Muscle of arm (tissue), 12 donors: Measurements from ENCODE around the gene ADNP2. TPM values are rescaled to one million over a fixed set of nuclear protein-coding genes. Genes with fewer than 3 reads are reported as not detected.

ENCODE experiments used
- DNase-seq: peaks from one replicate; pipeline ENCODE4 v3.0.0-alpha.2; 2013
- polyA plus RNA-seq, 12 donors: library from polyadenylated mRNA; unstranded; fragments of 120-200 nt; gene quantifications; one replicate each; pipeline ENCODE4 v1.2.1, GENCODE V29; 2013; ENCODE audit not compliant: insufficient read length in 12 of 12

ADNP2 gene
- polyA plus RNA-seq, 12 donors, result 9.1 to 16.2 (median 11.7) TPM; not detected in 1

DNA sequence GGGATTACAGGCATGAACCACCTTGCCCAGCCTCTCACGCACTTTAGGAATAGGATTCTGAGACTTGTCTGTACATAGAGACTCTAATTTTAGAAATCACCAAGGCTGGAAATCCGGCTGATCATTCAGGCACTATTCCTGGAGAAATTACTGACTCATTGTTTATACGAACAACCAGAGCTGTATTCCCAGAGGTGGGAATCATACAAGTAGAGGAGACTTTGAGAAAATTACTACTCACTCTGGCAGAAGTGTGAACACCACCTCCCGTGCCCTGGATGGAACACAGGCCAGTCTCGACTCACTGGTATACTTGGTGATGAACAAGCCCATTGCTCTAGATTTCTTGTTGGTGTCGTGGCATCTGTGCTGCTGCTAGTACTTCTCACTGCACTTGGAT, 5.8 kb upstream of the ADNP2 start:
- no peak for DNase-seq

DNA sequence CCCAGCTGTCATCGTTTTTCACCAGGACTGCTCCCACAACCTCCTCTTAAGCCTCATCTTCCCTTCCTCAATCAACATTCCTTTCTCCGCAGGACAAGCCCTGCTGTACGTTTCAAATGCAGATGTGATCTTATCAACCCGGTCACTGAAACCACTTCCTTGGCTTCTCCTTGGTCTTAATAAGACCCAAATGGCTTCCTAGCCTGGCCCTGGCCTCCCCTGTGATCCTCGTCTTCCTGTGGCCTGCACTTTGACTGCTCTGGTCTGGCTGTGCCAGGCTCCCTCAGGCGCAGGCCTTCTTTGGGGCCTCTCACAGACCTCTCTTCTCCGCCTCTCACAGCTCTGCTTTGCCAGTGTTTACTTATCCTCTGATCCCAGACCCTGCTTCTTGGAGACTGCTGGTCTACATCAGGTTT, 4.7 kb upstream of the ADNP2 start:
- DNase-seq, result no peak

DNA sequence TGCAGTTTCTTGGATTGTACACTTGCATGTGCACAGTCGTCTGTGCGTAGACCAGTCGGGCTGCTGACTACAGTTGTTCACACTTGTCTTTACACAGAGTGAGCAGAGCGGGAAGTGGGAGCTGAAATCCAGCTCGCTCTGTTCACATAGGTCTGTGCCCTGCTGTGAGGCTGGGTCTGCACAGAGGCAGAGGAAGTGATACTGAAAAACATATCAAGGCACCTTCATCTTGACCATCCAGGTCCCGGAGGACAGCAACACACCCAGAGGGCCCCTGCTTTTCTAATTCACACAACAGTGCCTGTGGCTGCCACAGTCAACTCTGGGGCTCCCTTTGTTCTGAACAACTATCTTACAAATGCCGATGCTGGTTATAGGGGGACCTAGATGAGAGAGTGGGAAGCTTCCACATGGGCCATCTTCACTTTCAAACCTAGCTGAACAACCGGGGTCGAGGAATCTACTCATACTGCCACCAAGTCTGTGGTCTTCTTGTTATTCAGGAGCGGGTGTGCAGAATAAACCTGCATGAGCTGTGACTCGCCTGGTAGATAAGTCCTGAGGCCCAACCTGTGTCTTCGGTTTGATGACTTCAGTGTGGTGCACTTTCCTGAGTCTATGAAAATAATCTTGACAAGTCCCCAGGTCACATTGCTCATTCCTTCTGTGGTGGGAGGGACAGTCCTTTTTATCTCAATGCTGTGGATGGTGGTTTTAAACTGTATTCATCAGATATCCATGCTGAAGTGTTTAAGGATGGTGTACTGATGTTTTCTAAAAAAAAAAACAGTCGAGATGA, 3.5 kb upstream of the ADNP2 start:
- no peak for DNase-seq

DNA sequence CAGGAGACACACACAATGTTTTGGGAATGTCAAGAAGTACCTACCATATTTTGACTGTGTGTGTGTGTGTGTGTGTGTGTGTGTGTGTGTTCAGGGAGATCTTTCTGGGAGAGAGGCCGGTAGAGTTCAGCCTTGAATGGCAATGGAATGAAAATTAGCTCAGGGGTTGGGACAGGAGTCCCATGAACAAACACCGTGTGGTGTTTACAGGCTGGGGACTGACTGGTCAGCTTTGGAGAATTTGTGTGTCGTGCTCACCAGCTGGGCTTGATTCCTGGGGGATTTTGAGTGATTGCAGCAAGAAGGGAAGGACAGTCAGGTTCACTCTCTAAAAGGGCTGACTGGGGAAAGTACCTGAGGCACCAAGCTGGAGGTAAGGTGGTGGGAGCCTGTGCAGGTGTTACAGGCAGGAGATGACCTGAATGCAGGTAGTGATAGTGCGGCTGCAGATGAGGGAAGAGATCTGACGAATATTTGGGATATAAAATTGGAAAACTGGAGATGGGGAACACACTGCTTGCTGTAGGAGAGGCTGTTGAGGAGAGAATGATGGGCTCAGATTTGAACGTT, 2.5 kb upstream of the ADNP2 start:
- no peak for DNase-seq

DNA sequence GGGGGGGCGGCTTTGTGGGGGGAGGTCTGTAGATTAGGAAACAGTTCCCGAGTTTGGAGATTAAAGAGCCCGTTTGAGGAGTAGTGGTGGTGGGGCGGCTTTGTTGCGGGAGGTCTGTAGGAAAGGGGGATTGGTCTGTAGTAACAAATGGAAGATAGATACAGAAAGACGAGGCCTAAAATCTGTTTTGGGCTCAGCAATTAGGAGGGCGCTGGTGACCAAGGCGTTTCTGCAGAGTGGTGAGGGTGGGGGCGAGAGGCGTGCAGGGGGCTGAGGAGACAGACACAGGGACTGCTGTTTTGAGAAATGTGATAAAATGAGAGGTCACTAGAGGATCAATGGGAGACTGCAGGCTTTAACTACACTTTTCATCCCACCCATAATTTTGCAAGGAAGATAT, 1.6 kb upstream of the ADNP2 start:
- no peak for DNase-seq

DNA sequence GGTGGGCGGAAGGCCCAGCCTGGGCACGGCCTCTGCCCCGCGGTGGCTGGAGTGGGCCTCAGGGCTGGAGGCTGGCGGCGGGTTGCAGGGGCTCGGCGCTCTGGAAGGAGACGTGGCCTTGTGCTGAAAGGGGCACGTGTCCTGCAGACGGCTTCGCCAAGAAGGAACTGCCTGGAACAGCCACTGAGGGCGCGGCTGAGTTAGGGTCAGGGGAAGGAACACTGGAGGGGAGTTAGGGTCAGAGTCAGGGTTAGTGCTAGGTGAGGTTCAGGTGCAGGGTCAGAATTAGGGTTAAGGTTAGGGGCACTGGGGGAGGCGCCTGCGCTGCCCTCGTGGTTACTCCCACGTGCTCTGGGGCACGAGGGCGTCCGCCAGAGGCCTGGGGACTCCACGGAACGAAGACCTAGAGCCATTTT, 933 bp upstream of the ADNP2 start:
- DNase-seq, result no peak

DNA sequence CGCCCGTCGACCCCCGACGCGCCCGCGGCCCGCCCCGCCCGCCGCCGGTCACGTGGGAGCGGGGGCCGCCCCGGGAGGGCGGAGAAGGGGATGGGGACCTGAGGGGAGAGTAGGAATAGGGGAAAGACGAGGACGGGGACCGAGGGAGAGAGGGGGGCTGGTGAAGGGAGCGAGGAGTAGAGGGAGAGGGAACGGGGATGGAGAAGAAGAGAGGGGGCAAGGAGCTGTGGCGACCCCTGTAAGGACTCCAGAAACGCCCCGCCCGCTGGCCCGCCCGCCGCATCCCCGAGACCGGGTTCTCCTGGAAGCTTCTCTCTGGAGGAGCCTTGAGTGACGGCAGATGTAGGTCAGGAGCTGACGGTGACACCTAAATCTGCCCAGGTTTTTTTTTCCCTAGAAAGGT, 615 bp downstream of the ADNP2 start:
- DNase-seq, result peak; percentile 44

DNA sequence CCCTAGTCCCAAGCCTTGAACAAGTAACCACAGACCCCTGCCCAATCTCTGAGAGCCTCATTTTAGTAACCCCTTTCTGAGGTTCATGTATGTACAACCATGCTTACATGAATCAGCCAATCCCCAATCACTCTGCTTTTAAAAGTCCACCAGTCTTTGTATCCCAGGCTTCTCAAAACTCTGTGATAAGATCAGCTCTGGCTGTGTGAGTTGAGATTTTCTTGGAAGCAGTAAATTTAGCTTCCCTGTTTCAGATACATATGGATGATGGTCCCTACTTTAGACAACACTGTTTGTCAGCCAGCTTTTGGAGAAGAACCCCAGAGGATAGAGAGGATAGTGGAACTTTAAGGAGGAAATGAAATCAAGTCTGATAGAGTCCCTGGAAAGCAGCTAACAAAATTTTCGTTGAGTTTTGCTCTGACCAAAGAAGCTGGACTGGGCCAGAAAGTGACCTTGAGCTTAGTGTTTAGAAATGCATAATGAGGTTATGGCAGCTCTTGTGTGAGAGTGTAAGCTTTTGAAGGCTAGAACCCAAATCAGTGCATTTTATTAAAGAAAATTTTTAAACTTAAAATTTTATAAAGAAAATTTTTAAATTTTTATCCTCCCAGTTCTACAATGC, 3.7 kb downstream of the ADNP2 start:
- DNase-seq, result no peak

DNA sequence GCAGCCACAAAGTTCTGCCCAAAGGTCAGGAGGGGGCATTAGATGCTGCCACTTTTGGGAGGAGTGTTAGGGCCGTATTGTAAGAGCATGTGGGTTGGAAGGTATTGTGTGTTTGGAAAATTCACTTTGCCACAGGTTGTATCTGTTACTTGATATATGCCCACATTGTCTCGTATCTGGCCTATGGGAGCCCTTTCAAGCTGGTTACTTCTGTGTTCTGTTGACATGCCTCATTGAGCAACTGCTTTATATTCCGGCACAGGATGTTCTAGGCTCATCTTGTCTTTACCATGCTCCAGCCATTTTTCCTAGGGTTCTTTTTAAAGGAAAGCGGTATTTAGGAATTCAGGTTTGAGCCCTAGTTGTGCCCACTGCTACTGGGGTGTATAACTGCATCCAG, 6.0 kb downstream of the ADNP2 start:
- DNase-seq, result no peak

DNA sequence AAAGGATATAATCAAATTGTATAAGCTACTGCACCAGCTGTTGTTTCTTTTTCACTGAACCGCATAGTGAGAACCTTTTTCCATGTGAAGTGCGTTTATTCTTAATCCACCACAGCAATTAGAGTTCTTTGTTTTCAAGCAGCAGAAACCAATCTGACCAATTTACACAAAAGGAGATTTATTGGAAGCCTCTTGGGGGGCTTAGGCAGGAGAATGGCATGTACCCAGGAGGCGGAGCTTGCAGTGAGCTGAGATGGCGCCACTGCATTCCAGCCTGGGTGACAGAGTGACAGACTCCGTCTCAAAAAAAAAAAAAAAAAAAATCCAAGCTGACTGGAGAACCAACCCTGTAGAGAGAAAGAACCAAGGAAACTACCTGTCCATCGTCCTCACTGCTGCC, 10.0 kb downstream of the ADNP2 start:
- no peak for DNase-seq

DNA sequence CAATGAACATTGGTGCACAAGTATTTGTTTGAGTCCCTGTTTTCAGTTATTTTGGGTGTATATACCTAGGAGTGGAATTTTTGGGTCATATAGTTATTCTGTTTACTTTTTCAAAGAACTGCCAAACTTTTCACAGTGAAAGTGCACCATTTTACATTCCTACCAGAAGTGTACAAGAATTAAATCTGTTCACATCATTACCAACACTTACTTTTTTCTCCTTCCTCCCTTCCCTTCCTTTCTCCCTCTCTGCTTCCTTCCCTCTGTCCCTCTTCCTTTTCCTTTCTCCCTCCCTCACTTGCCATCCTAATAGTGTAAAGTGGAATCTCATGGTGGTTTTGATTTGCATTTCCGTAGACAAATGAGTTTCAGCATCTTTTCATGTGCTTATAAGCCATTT, 11.9 kb downstream of the ADNP2 start:
- DNase-seq, result no peak

DNA sequence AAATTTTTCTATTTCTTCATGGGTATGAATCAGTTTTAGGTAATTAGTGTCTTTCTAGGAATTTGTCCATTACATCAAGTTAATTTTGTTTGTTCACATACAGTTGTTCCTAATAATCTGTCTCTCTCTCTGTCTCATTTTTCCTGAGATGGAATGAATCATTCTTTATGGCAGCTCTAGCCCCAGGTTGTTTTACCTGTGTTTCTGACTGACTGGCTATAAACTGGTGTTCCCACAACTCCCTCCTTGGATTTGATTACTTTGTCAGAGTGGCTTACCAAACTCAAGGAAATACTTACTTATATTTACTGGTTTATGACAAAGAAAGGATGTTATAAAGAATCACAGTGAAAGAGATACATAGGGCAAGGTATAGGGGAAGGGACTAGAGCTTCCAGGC, 15.1 kb downstream of the ADNP2 start:
- no peak for DNase-seq

DNA sequence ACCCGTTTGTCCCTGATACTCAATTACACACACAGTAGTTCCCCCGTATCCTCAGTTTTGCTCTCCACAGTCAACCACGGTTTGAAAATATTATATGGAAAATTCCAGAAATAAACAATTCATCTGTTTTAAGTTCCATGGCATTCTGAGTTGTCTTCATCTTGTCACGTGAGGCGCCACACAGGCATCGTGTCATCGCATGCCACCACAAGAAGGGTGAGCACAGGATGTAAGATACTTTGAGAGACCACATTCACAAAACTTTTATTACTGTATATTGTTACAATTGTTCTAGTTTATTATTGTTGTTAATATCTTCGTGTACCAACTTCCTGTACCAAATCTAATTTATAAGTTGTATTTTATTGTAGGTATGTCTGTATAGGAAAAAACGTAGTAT, 17.7 kb downstream of the ADNP2 start:
- no peak for DNase-seq

DNA sequence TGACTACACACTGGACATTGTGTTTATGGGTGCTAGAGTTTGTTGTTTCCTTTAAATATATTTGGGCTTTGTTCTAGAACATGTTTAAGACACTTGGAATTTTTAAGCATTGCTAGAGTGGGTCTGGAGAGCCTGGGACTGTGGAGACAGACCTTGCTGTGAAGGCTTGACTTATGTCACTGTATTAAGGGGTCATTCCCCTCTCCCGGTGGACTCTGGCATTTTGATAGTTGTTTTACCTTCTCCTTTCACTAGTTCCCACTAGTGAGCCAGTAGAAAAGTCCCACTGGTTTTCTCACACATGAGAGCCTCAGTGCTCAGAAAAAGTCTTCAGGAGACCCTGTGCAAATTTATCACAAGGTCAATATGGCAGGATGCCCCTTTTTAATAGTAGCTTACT, 18.6 kb downstream of the ADNP2 start:
- DNase-seq, result no peak

DNA sequence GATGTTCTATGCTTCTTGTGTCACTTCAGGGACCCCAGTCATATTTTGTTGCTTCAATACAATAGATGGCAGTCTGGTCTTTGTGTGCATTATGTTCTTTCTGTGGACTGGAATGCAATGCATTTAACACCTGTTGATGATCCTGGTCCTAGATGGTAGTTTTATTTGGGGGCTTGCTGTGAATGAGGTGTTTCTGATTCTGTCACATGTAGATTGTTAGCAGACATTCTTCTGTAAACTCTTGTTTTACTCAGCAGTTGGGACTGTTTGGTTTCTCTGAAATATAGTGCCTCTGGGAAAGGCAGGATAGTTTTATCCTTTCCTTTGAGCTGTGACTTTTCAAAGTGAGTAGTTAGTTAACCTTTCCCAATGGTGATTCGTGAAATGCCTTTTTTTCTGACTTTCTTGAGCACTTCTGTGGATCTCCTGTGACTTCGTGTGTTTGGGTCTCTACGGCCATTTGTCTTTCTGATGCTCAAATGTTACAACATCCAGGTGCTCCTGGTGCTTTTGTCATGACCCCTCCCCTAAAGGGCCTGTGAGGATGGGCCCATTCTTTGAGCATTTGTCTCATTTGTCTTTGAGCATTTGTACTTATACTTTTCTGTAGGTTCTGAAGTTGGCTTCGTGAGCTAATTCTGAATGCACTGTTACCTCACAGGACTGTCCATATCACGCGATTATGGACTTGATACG, 20.8 kb downstream of the ADNP2 start:
- DNase-seq, result no peak

DNA sequence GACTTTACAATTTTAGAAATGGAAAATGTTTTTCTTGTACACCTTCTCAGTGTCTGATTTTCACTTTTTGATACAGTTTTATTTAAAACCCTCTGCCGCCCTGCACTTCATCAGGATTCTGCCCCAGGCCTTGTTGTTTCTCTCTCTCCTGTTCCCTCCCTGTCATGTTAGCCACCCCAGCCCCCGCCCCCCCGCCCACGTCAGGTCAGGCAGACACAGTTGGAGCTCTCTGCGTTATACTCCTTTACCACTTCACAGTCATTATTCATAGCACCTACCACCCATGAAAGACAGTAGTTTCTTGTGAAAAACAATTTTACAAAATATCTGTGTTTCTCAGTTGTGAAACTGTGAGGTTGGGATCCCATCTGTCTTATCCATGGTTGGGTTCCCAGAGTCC, 21.5 kb downstream of the ADNP2 start:
- DNase-seq, result no peak

DNA sequence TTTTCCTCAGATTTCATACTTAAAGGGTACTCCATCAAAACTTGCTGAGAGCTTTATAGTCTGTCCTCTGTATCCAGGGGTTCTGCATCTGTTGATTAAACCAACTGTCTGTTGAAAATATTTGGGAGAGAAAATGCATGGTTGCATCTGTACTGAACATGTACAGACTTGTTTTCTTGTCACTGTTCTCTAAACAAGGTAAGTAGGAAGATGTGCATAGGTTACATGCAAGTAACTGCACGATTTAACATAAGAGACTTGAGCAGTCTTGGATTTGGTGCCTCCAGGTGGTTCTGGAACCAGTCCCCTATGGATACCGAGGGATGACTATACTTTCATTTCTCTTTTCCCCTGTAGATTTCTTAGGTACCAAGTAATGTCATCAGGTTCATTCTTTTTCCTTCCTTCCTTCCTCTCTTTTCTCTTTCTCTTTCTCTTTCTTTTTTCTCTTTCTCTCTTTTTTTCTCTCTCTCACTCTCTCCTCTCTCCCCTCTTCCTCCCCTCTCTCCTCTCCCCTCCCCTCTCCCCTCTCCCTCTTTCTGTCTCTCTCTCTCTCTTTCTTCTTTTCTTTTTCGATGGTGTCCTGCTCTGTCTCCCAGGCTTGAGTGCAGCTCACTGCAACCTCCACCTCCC, 23.2 kb downstream of the ADNP2 start:
- DNase-seq, result no peak

DNA sequence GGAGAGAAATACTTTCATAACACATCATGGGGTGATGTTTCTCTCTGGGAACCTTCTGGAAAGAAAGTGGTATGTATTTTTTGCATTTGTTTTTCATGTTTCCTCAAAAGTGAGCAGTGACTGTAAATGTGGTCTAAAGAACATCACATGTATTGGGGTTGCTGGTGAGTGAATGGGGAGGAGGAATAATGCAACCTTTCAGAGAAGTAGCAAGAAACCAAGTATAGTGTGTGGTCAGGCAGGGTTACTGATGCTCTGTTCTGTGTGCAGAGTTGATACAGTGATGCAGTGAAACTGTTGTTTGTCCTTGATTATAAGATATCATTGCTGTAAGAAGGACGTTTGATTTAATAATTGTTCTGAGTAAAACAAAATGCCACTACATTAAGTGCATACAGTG, 24.1 kb downstream of the ADNP2 start:
- DNase-seq, result no peak

DNA sequence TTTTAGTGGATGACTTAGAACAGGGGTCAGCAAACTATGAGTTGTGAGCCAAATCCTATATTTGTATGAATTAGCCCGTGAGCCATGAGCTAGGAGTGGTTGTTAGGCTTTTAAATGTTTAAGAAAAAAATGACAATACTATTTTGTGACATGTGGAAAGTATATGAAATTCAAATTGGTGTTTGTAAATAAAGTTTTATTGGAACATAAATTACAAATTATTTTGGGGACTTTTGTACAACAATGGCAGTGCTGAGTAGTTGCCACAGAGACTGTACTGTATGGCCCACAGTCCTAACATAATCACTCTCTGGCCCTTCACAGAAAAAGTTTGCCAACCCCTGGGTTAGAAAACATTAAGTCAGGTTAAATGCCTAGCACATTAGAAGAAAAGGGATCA, 26.1 kb downstream of the ADNP2 start:
- no peak for DNase-seq

DNA sequence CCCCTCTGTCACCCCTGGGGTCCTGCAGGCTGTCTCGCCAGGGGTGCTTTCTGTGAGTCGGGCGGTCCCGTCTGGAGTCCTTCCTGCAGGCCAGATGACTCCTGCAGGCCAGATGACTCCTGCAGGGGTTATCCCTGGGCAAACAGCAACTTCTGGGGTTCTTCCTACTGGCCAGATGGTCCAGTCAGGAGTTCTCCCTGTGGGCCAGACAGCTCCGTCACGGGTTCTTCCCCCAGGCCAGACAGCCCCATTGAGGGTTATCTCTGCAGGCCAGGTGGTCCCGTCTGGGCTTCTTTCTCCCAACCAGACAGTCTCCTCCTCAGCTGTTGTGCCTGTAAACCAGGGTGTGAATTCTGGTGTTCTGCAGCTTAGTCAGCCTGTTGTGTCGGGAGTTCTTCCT, 27.6 kb downstream of the ADNP2 start:
- no peak for DNase-seq

DNA sequence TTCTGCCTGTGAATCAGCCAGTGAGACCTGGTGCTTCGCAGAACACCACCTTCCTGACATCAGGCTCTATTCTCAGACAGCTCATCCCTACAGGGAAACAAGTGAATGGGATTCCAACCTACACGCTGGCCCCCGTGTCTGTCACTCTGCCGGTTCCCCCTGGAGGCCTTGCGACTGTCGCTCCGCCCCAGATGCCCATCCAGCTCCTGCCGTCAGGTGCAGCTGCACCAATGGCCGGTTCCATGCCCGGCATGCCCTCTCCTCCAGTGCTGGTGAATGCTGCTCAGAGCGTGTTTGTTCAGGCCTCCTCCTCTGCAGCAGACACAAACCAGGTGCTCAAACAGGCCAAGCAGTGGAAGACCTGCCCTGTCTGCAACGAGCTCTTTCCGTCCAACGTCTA, 28.1 kb downstream of the ADNP2 start:
- DNase-seq, result no peak

DNA sequence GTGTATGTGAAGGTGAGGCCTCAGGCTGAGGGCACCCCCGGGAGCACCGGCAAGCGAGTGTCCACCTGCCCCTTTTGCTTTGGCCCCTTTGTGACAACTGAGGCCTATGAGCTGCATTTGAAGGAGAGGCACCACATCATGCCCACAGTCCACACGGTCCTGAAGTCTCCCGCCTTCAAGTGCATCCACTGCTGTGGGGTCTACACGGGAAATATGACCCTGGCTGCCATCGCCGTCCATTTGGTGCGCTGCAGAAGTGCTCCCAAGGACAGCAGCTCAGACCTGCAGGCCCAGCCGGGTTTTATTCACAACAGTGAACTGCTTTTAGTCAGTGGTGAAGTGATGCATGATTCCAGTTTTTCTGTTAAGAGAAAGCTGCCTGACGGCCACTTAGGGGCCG, 28.9 kb downstream of the ADNP2 start:
- no peak for DNase-seq
